CD14-positive monocyte (primary cell): ENCODE results near the gene CRAMP1. TPM values are rescaled to one million over a fixed set of nuclear protein-coding genes. Genes with fewer than 3 reads are reported as not detected.

ENCODE experiments used
- DNase-seq, 3 donors: peaks; one replicate each; pipeline ENCODE4 v3.0.0-alpha.2; 2011 to 2022
- H2AFZ ChIP-seq: 2 replicates; pipeline ENCODE4 v1.6.0; 2012; ENCODE audit warnings: mild to moderate bottlenecking, low read depth, low read length, inconsistent platforms; ENCODE audit not compliant: insufficient read depth, poor library complexity, severe bottlenecking
- H3K27ac ChIP-seq, 2 donors: 1 replicate in 1 of 2; 2 replicates in 1 of 2; pipeline ENCODE4 v1.5.1; 2012 to 2013; ENCODE audit warnings: low read length in 2 of 2, control low read depth in 1 of 2, inconsistent platforms in 1 of 2, low read depth in 1 of 2, mild to moderate bottlenecking in 1 of 2
- H3K27me3 ChIP-seq, 2 donors: one replicate each; pipeline versions ENCODE4 v1.6.0 to v1.6.1; 2011 to 2013; ENCODE audit warnings: low read length in 2 of 2; ENCODE audit not compliant: control insufficient read depth in 2 of 2, insufficient read depth in 2 of 2
- H3K36me3 ChIP-seq, 2 donors: replicated peaks in 1 of 2; 1 replicate in 1 of 2; 2 replicates in 1 of 2; pipeline versions ENCODE4 v1.5.1 to v1.6.1; 2012 to 2013; ENCODE audit warnings: low read length in 2 of 2, control low read depth in 1 of 2, inconsistent platforms in 1 of 2, mild to moderate bottlenecking in 1 of 2; ENCODE audit not compliant: insufficient read depth in 2 of 2, control insufficient read depth in 1 of 2
- H3K4me1 ChIP-seq, 2 donors: 1 replicate in 1 of 2; 2 replicates in 1 of 2; pipeline versions ENCODE4 v1.5.1 to v1.6.1; 2012 to 2013; ENCODE audit warnings: low read length in 2 of 2, control low read depth in 1 of 2, inconsistent platforms in 1 of 2, mild to moderate bottlenecking in 1 of 2, moderate library complexity in 1 of 2; ENCODE audit not compliant: insufficient read depth in 2 of 2, control insufficient read depth in 1 of 2
- H3K4me2 ChIP-seq: replicated peaks from 2 replicates; pipeline ENCODE3; 2012; ENCODE audit warnings: low read length, moderate library complexity, mild to moderate bottlenecking; ENCODE audit not compliant: poor library complexity, severe bottlenecking; ENCODE audit errors: extremely low read depth
- H3K4me3 ChIP-seq, 3 experiments: fragments of 200-600 bp in 1 of 3; sonication (generic) in 1 of 3; replicated peaks in 1 of 3; 1 replicate in 2 of 3; 2 replicates in 1 of 3; pipeline ENCODE4 v1.5.1; 2011 to 2013; ENCODE audit warnings: low read length in 3 of 3, mild to moderate bottlenecking in 3 of 3, control low read depth in 2 of 3, low read depth in 2 of 3, inconsistent platforms in 1 of 3, moderate library complexity in 1 of 3
- H3K79me2 ChIP-seq: 2 replicates; pipeline ENCODE4 v1.6.0; 2012; ENCODE audit warnings: mild to moderate bottlenecking, control low read depth, inconsistent platforms, low read length, moderate library complexity; ENCODE audit not compliant: insufficient read depth
- H3K9ac ChIP-seq: 2 replicates; pipeline ENCODE4 v1.6.0; 2017; ENCODE audit warnings: low read length, mild to moderate bottlenecking; ENCODE audit not compliant: insufficient read depth, poor library complexity, severe bottlenecking
- H3K9me3 ChIP-seq, 2 donors: replicated peaks in 1 of 2; 1 replicate in 1 of 2; 2 replicates in 1 of 2; pipeline versions ENCODE4 v1.5.1 to v1.6.1; 2012 to 2013; ENCODE audit warnings: low read length in 2 of 2, control low read depth in 1 of 2; ENCODE audit not compliant: control insufficient read depth in 1 of 2, insufficient read depth in 1 of 2
- H4K20me1 ChIP-seq: 2 replicates; pipeline ENCODE4 v1.6.0; 2012; ENCODE audit warnings: mild to moderate bottlenecking, low read length, control low read depth, moderate library complexity; ENCODE audit not compliant: insufficient read depth
- H3K27ac Mint-ChIP-seq, 7 donors: one replicate each; pipeline ENCODE4 v1.8.0; 2020; ENCODE audit warnings: mild to moderate bottlenecking in 7 of 7, mixed read lengths in 7 of 7, moderate library complexity in 6 of 7, inconsistent platforms in 2 of 7
- H3K27me3 Mint-ChIP-seq, 3 donors: one replicate each; pipeline ENCODE4 v1.8.0; 2021 to 2022; ENCODE audit warnings: low read depth in 3 of 3, mild to moderate bottlenecking in 3 of 3, mixed read lengths in 3 of 3, moderate library complexity in 3 of 3, inconsistent platforms in 1 of 3
- H3K36me3 Mint-ChIP-seq, 2 donors: one replicate each; pipeline ENCODE4 v1.8.0; 2020; ENCODE audit warnings: mixed read lengths in 2 of 2, inconsistent platforms in 1 of 2, mild to moderate bottlenecking in 1 of 2
- H3K4me1 Mint-ChIP-seq: one replicate; pipeline ENCODE4 v1.8.0; 2020; ENCODE audit warnings: mild to moderate bottlenecking, mixed read lengths
- H3K4me3 Mint-ChIP-seq, 2 donors: one replicate each; pipeline ENCODE4 v1.8.0; 2020; ENCODE audit warnings: mild to moderate bottlenecking in 2 of 2, mixed read lengths in 2 of 2, moderate library complexity in 1 of 2
- H3K9me3 Mint-ChIP-seq, 7 donors: one replicate each; pipeline ENCODE4 v1.8.0; 2020 to 2022; ENCODE audit warnings: mixed read lengths in 7 of 7, mild to moderate bottlenecking in 6 of 7, moderate library complexity in 6 of 7, inconsistent platforms in 2 of 7
- WGBS: methylation state at CpG from one replicate; pipeline ENCODE4 v1.1.5; 2013; ENCODE audit warnings: missing lambda C conversion rate; ENCODE audit not compliant: insufficient coverage; 5-methylcytosine and 5-hydroxymethylcytosine counted together
- intact Hi-C, 2 donors: fragments of 100-400 bp; cut with micrococcal nuclease; formaldehyde crosslinking; loops; one replicate each; pipeline versions ENCODE4 v1.15.0 to v1.15.1; 2023
- polyA plus RNA-seq, 3 donors: library from polyadenylated mRNA; depleted of rRNA in 1 of 3; unstranded in 2 of 3; stranded (reverse) in 1 of 3; fragments of 300-500 nt in 2 of 3; fragments of >200 nt in 1 of 3; fragmentation: Illumina TruSeq in 2 of 3; gene quantifications; 1 replicate in 2 of 3; 2 replicates in 1 of 3; pipeline ENCODE4 v1.2.3, GENCODE V29; 2012 to 2021
- TF ChIP-seq, protein P1 (sequence below): fragments of 200-600 bp; IDR thresholded peaks from one replicate; pipeline ENCODE4 v1.8.0; 2022; ENCODE audit warnings: antibody characterized with exemption, mild to moderate bottlenecking

The CRAMP1 gene
- polyA plus RNA-seq, 3 donors: 0.46 to 12.3 (median 1.0) TPM

- H3K36me3 ChIP-seq: peaks cover 96 to 99% of the 10 kb centered on the region in 2 donors
- DNase-seq: no peak
Measured at GRCh38 chr16:1666316-1666715, 54.2 kb downstream of the CRAMP1 start.

DNA sequence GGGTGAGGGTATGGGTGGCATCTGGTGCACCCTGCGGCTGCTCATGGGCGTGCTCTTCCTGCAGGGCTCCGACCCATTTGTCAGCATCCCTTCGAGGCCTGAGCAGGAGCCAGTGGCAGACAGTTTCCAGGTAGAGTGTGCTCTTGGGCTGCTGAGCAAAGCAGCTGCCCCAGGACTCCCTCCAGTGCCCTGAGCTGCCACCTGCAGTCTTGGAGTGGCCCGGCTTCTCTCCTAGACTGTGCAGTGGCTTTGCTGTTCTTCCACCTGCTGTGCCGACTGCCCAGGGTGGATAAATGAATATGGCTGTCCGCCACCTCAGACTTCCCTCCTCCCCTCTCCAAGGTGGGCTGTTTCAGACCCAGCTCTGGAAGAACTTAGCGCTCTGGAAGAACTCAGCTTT is 55.1 kb downstream of the CRAMP1 start:
- Histone ChIP-seq H3K9me3 (no peaks in the 10 kb centered on the region), H3K4me2 (no peak overlapping the region), H3K27me3 (no peaks in the 10 kb centered on the region), H3K9ac (no peak overlapping the region), H3K36me3 (peaks cover 98 to 99% of the 10 kb centered on the region in 2 donors), H3K4me1 (no peaks in the 10 kb centered on the region), H4K20me1 (no peaks in the 10 kb centered on the region), H3K4me3 (no peak overlapping the region), H3K79me2 (no peaks in the 10 kb centered on the region), H2AFZ (no peak overlapping the region), H3K27ac (no peak overlapping the region)
- H3K27ac Mint-ChIP-seq: no peak overlapping the region
- intact Hi-C loops: no loop called here
- no peaks in the 10 kb centered on the region for H3K9me3 Mint-ChIP-seq
- TF ChIP-seq, protein P1, sequence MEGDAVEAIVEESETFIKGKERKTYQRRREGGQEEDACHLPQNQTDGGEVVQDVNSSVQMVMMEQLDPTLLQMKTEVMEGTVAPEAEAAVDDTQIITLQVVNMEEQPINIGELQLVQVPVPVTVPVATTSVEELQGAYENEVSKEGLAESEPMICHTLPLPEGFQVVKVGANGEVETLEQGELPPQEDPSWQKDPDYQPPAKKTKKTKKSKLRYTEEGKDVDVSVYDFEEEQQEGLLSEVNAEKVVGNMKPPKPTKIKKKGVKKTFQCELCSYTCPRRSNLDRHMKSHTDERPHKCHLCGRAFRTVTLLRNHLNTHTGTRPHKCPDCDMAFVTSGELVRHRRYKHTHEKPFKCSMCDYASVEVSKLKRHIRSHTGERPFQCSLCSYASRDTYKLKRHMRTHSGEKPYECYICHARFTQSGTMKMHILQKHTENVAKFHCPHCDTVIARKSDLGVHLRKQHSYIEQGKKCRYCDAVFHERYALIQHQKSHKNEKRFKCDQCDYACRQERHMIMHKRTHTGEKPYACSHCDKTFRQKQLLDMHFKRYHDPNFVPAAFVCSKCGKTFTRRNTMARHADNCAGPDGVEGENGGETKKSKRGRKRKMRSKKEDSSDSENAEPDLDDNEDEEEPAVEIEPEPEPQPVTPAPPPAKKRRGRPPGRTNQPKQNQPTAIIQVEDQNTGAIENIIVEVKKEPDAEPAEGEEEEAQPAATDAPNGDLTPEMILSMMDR: no peak
- no peaks in the 10 kb centered on the region for H3K4me1 Mint-ChIP-seq
- peaks cover 94 to 97% of the 10 kb centered on the region in 2 donors for H3K36me3 Mint-ChIP-seq
- H3K4me3 Mint-ChIP-seq: no peak overlapping the region
- 96% methylated on average over 5 of the region's 8 CpGs for WGBS
- peaks cover 0 to 1% (median 1%) of the 10 kb centered on the region in 3 donors for H3K27me3 Mint-ChIP-seq
- no peak for DNase-seq

More at GRCh38 chr16:1666316-1666715, 54.2 kb downstream of the CRAMP1 start:
- Mint-ChIP-seq H3K27me3 (peaks cover 0 to 1% (median 0%) of the 10 kb centered on the region in 3 donors), H3K4me3 (no peak overlapping the region), H3K4me1 (no peaks in the 10 kb centered on the region), H3K9me3 (no peaks in the 10 kb centered on the region), H3K36me3 (peaks cover 92 to 97% of the 10 kb centered on the region in 2 donors), H3K27ac (no peak overlapping the region)
- Histone ChIP-seq H3K9me3 (no peaks in the 10 kb centered on the region), H3K79me2 (no peaks in the 10 kb centered on the region), H3K4me2 (no peak overlapping the region), H4K20me1 (no peaks in the 10 kb centered on the region), H2AFZ (no peak overlapping the region), H3K27ac (no peak overlapping the region), H3K27me3 (no peaks in the 10 kb centered on the region), H3K4me1 (no peaks in the 10 kb centered on the region), H3K9ac (no peak overlapping the region), H3K4me3 (no peak overlapping the region)
- TF ChIP-seq, protein P1: no peak
- intact Hi-C loops: no loop called here
- 96% methylated on average over 8 of the region's 13 CpGs for WGBS
